WTC11 (cell line): ENCODE measurements around the gene TFEB. TPM values are rescaled to one million over a fixed set of nuclear protein-coding genes. Genes with fewer than 3 reads are reported as not detected.

ENCODE experiments used
- ATAC-seq: fragments of 200-7000 bp; cut with Tn5 transposase; 2 replicates; pipeline ENCODE4 v1.10.0; 2021; ENCODE audit warnings: mild to moderate bottlenecking, moderate library complexity
- CTCF ChIA-PET: fragments of 300-600 bp; sonication (Branson Sonifier 250); formaldehyde crosslinking; loops from one replicate; lab custom pipeline; 2021; ENCODE audit warnings: antibody characterized with exemption; lab: Charles Lee
- POLR2A ChIA-PET: fragments of 350-600 bp; sonication (Branson Sonifier 250); formaldehyde crosslinking; loops from one replicate; lab custom pipeline; 2021; ENCODE audit warnings: antibody characterized with exemption; lab: Charles Lee
- DNase-seq: peaks from one replicate; pipeline ENCODE4 v3.0.0; 2021; ENCODE audit warnings: low spot score
- H3K27ac Mint-ChIP-seq: 2 replicates; pipeline ENCODE4 v1.8.0; 2021; ENCODE audit warnings: mixed read lengths
- H3K27me3 Mint-ChIP-seq: 2 replicates; pipeline ENCODE4 v1.8.0; 2021; ENCODE audit warnings: low read depth, mild to moderate bottlenecking, moderate library complexity, mixed read lengths
- H3K36me3 Mint-ChIP-seq: 2 replicates; pipeline ENCODE4 v1.8.0; 2021; ENCODE audit warnings: mixed read lengths
- H3K4me1 Mint-ChIP-seq: 2 replicates; pipeline ENCODE4 v1.8.0; 2022; ENCODE audit warnings: mixed read lengths
- H3K4me3 Mint-ChIP-seq: 2 replicates; pipeline ENCODE4 v1.8.0; 2021; ENCODE audit warnings: mild to moderate bottlenecking, moderate library complexity, mixed read lengths
- H3K9me3 Mint-ChIP-seq: 2 replicates; pipeline ENCODE4 v1.8.0; 2021; ENCODE audit warnings: mixed read lengths
- ATF1 ChIP-seq: sonication (generic); formaldehyde crosslinking; IDR thresholded peaks from 2 replicates; pipeline ENCODE4 v1.8.1; 2023; ENCODE audit warnings: mild to moderate bottlenecking, moderate library complexity, missing genetic modification reagents
- CREB1 ChIP-seq: sonication (generic); formaldehyde crosslinking; IDR thresholded peaks from 2 replicates; pipeline ENCODE4 v1.8.0; 2023; ENCODE audit warnings: mild to moderate bottlenecking, missing genetic modification reagents
- ELF4 ChIP-seq: sonication (generic); formaldehyde crosslinking; IDR thresholded peaks from 2 replicates; pipeline ENCODE4 v1.8.1; 2022; ENCODE audit warnings: low read depth, mild to moderate bottlenecking, moderate library complexity, missing genetic modification reagents
- HMGA2 ChIP-seq: fragments of 250-450 bp; sonication (Bioruptor Pico); IDR thresholded peaks from 2 replicates; pipeline ENCODE4 v1.4.0; 2021; ENCODE audit warnings: mild to moderate bottlenecking, moderate library complexity
- MLX ChIP-seq: sonication (generic); formaldehyde crosslinking; IDR thresholded peaks from 2 replicates; pipeline ENCODE4 v1.8.1; 2023; ENCODE audit warnings: mild to moderate bottlenecking, missing genetic modification reagents, moderate library complexity
- MXD4 ChIP-seq: fragments of 250-450 bp; sonication (Bioruptor Pico); IDR thresholded peaks from 2 replicates; pipeline ENCODE4 v1.8.0; 2021; ENCODE audit warnings: mild to moderate bottlenecking, moderate library complexity, borderline replicate concordance
- NR1H2 ChIP-seq: sonication (generic); formaldehyde crosslinking; IDR thresholded peaks from 2 replicates; pipeline ENCODE4 v1.9.0; 2021; ENCODE audit warnings: mild to moderate bottlenecking, moderate library complexity, missing genetic modification reagents
- OVOL2 ChIP-seq: fragments of 250-450 bp; sonication (Bioruptor Pico); IDR thresholded peaks from 2 replicates; pipeline ENCODE4 v1.9.0; 2021; ENCODE audit warnings: mild to moderate bottlenecking, borderline replicate concordance
- RORB ChIP-seq: fragments of 250-450 bp; sonication (Bioruptor Pico); IDR thresholded peaks from 2 replicates; pipeline ENCODE4 v1.9.0; 2021; ENCODE audit warnings: mild to moderate bottlenecking
- ZNF232 ChIP-seq: sonication (generic); formaldehyde crosslinking; IDR thresholded peaks from 2 replicates; pipeline ENCODE4 v1.8.0; 2022; ENCODE audit warnings: mild to moderate bottlenecking, missing genetic modification reagents
- ZNF396 ChIP-seq: fragments of 250-450 bp; sonication (Bioruptor Pico); IDR thresholded peaks from 2 replicates; pipeline ENCODE4 v1.8.0; 2021; ENCODE audit warnings: mild to moderate bottlenecking, moderate library complexity, borderline replicate concordance
- ZNF512 ChIP-seq: sonication (generic); formaldehyde crosslinking; IDR thresholded peaks from 2 replicates; pipeline ENCODE4 v1.8.1; 2022; ENCODE audit warnings: missing genetic modification reagents, borderline replicate concordance
- total RNA-seq: library from RNA; stranded (reverse); gene quantifications from 3 replicates; pipeline ENCODE4 v1.2.3, GENCODE V29; 2021
- TF ChIP-seq, protein P1 (sequence below): sonication (generic); formaldehyde crosslinking; IDR thresholded peaks from 2 replicates; pipeline ENCODE4 v1.8.1; 2022; ENCODE audit warnings: mild to moderate bottlenecking, moderate library complexity, missing genetic modification reagents
- TF ChIP-seq, protein P2 (sequence below): sonication (generic); formaldehyde crosslinking; IDR thresholded peaks from 2 replicates; pipeline ENCODE4 v1.8.0; 2022; ENCODE audit warnings: mild to moderate bottlenecking, missing genetic modification reagents
- TF ChIP-seq, protein P3 (sequence below): sonication (generic); formaldehyde crosslinking; IDR thresholded peaks from 2 replicates; pipeline ENCODE4 v1.8.0; 2023; ENCODE audit warnings: missing genetic modification reagents
- TF ChIP-seq, protein P4 (sequence below): sonication (generic); formaldehyde crosslinking; IDR thresholded peaks from 2 replicates; pipeline ENCODE4 v1.8.0; 2022; ENCODE audit warnings: mild to moderate bottlenecking, missing genetic modification reagents
- TF ChIP-seq, protein P5 (sequence below): sonication (generic); formaldehyde crosslinking; conservative IDR thresholded peaks from 2 replicates; pipeline ENCODE4 v1.8.1; 2022; ENCODE audit warnings: mild to moderate bottlenecking, missing genetic modification reagents
- TF ChIP-seq, protein P6 (sequence below): sonication (generic); formaldehyde crosslinking; IDR thresholded peaks from 2 replicates; pipeline ENCODE4 v1.8.1; 2023; ENCODE audit warnings: mild to moderate bottlenecking, missing genetic modification reagents, moderate library complexity
- TF ChIP-seq, protein P7 (sequence below): sonication (generic); formaldehyde crosslinking; IDR thresholded peaks from 2 replicates; pipeline ENCODE4 v1.8.1; 2023; ENCODE audit warnings: mild to moderate bottlenecking, moderate library complexity, missing genetic modification reagents

The TFEB gene
- total RNA-seq, 1 experiment from 2014 or later: 3.9 TPM

DNA sequence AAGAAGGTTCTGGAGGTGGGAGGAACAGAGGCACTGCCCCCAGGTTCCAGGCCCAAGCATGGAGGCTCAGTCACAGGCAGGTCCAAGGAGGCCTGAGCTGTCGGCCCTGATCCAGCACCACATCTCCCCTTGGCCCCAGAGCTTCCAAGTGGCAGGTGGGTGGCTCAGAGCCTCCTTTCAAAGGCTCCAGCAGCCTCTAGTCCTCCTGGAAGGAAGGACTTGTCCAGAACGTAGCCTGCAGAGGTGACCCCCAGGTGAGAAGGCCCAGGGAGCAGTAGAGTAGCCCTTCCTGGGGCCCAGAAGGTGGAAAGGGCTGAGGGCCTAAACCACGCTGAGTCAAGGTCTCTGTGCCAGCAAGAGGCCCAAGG is 7.7 kb downstream of the TFEB start:
- no peak for DNase-seq
- Mint-ChIP-seq H3K27ac (no peak overlapping the region), H3K9me3 (no peaks in the 10 kb centered on the region), H3K4me1 (peaks cover 51% of the 10 kb centered on the region), H3K36me3 (no peaks in the 10 kb centered on the region), H3K27me3 (peaks cover 8% of the 10 kb centered on the region), H3K4me3 (no peak overlapping the region)
- ATAC-seq: no peak
- ChIA-PET CTCF (interaction anchor here (0.8 to 2.1 kb wide), 4 partner anchors 8 to 58 kb away, joined by 3 to 5 read pairs (median 4); no protein-coding TSS in a partner anchor), POLR2A (no interaction called here)
- TF ChIP-seq ZNF512: no peak
- TF ChIP-seq, protein P1, sequence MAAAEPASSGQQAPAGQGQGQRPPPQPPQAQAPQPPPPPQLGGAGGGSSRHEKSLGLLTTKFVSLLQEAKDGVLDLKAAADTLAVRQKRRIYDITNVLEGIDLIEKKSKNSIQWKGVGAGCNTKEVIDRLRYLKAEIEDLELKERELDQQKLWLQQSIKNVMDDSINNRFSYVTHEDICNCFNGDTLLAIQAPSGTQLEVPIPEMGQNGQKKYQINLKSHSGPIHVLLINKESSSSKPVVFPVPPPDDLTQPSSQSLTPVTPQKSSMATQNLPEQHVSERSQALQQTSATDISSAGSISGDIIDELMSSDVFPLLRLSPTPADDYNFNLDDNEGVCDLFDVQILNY (CRISPR knock-in tag): no peak
- TF ChIP-seq, protein P2, sequence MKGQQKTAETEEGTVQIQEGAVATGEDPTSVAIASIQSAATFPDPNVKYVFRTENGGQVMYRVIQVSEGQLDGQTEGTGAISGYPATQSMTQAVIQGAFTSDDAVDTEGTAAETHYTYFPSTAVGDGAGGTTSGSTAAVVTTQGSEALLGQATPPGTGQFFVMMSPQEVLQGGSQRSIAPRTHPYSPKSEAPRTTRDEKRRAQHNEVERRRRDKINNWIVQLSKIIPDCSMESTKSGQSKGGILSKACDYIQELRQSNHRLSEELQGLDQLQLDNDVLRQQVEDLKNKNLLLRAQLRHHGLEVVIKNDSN (CRISPR knock-in tag): no peak
- no peak for TF ChIP-seq MXD4 (CRISPR knock-in tag)
- TF ChIP-seq NR1H2: no peak
- TF ChIP-seq CREB1 (CRISPR knock-in tag): no peak
- TF ChIP-seq HMGA2 (CRISPR knock-in tag): no peak
- TF ChIP-seq, protein P3, sequence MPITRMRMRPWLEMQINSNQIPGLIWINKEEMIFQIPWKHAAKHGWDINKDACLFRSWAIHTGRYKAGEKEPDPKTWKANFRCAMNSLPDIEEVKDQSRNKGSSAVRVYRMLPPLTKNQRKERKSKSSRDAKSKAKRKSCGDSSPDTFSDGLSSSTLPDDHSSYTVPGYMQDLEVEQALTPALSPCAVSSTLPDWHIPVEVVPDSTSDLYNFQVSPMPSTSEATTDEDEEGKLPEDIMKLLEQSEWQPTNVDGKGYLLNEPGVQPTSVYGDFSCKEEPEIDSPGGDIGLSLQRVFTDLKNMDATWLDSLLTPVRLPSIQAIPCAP: no peak
- TF ChIP-seq ZNF232: no peak

DNA sequence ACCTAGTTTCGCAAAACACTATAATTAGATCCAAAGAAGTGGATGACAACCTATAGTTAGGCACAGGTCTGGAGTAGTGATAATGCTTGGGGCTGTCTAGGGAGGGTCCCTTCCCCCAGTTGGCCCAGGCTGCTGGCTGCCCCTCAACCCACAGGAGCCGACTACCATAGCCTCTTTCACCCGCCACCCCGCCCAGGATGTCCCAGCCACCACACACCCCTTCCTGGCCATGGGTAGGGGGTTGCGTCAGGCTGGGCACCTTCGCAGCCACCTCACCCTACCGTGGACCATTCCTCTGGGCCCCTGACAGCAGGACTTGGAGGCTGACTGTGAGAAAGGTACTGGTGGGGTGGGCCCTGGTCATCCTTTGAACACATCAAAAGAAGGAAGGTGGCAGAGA is 8.5 kb downstream of the TFEB start:
- DNase-seq (no peak), ATAC-seq (no peak)
- POLR2A ChIA-PET: no interaction called here
- Mint-ChIP-seq H3K4me3 (no peak overlapping the region), H3K9me3 (no peaks in the 10 kb centered on the region), H3K27me3 (peaks cover 4% of the 10 kb centered on the region), H3K36me3 (no peaks in the 10 kb centered on the region), H3K27ac (no peak overlapping the region), H3K4me1 (peaks cover 46% of the 10 kb centered on the region)
- CTCF ChIA-PET: no interaction called here
- TF ChIP-seq MLX (CRISPR knock-in tag) (no peak), OVOL2 (CRISPR knock-in tag) (no peak), ATF1 (CRISPR knock-in tag) (no peak), RORB (CRISPR knock-in tag) (no peak), ELF4 (CRISPR knock-in tag) (no peak), ZNF396 (no peak)
- TF ChIP-seq, protein P4, sequence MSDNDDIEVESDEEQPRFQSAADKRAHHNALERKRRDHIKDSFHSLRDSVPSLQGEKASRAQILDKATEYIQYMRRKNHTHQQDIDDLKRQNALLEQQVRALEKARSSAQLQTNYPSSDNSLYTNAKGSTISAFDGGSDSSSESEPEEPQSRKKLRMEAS: no peak
- TF ChIP-seq, protein P5, sequence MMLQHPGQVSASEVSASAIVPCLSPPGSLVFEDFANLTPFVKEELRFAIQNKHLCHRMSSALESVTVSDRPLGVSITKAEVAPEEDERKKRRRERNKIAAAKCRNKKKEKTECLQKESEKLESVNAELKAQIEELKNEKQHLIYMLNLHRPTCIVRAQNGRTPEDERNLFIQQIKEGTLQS (CRISPR knock-in tag): no peak
- TF ChIP-seq, protein P6, sequence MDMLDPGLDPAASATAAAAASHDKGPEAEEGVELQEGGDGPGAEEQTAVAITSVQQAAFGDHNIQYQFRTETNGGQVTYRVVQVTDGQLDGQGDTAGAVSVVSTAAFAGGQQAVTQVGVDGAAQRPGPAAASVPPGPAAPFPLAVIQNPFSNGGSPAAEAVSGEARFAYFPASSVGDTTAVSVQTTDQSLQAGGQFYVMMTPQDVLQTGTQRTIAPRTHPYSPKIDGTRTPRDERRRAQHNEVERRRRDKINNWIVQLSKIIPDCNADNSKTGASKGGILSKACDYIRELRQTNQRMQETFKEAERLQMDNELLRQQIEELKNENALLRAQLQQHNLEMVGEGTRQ (CRISPR knock-in tag): no peak
- TF ChIP-seq, protein P7, sequence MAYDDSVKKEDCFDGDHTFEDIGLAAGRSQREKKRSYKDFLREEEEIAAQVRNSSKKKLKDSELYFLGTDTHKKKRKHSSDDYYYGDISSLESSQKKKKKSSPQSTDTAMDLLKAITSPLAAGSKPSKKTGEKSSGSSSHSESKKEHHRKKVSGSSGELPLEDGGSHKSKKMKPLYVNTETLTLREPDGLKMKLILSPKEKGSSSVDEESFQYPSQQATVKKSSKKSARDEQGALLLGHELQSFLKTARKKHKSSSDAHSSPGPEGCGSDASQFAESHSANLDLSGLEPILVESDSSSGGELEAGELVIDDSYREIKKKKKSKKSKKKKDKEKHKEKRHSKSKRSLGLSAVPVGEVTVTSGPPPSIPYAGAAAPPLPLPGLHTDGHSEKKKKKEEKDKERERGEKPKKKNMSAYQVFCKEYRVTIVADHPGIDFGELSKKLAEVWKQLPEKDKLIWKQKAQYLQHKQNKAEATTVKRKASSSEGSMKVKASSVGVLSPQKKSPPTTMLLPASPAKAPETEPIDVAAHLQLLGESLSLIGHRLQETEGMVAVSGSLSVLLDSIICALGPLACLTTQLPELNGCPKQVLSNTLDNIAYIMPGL: no peak
